ENCODE measurements around the gene ZMAT3.
"Not testable (repeated sequence)": the region's sequence is repeated elsewhere in the genome, so short reads cannot be mapped to it uniquely, and the experiment has no call there.

Gene ZMAT3

GRCh38 chr3:179035232-179035631 is 36.4 kb downstream of the ZMAT3 start:
- TF ChIP-seq CTCF (IDR thresholded peaks at IDR 0.05; ENCODE audit: insufficient read depth, low read depth, low read length, missing control alignments): no peak
- H3K4me3 ChIP-seq (ENCODE audit: low read depth, low read length): no peak overlapping the region
- DNase-seq (ENCODE audit: low read depth): no peak

DNA sequence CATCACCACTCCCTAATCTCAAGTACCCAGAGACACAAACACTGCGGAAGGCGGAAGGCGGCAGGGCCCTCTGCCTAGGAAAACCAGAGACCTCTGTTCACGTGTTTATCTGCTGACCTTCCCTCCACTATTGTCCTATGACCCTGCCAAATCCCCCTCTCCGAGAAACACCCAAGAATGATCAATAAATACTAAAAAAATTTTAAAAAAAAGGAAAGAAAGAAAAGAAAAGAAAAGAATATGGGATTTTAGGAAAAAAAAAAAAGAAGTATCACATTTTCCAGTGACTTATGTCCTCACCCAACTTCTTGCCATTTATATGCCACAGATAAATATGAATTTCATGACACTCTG is 38.3 kb downstream of the ZMAT3 start:
- H3K4me3 ChIP-seq (ENCODE audit: low read depth, low read length); DNase-seq (ENCODE audit: low read depth): not testable (repeated sequence)

DNA sequence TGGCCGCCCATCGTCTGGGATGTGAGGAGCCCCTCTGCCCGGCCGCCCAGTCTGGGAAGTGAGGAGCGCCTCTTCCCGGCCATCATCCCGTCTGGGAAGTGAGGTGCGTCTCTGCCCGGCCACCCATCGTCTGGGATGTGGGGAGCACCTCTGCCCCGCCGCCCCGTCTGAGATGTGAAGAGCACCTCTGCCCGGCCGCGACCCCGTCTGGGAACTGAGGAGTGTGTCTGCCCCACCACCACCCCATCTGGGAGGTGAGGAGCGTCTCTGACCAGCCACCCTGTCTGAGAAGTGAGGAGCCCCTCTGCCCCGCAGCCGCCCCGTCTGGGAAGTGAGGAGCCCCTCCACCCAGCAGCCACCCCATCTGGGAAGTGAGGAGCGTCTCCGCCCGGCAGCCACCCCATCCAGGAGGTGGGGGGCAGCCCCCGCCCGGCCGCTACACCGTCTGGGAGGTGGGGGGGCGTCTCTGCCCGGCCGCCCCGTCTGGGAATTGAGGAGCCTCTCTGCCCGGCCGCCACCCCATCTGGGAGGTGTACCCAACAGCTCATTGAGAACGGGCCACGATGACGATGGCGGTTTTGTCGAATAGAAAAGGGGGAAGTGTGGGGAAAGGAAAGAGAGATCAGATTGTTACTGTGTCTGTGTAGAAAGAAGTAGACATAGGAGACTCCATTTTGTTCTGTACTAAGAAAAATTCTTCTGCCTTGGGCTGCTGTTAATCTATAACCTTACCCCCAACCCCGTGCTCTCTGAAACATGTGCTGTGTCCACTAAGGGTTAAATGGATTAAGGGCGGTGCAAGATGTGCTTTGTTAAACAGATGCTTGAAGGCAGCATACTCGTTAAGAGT is 38.9 kb downstream of the ZMAT3 start:
- H3K4me3 ChIP-seq (ENCODE audit: low read depth, low read length); DNase-seq (ENCODE audit: low read depth): not testable (repeated sequence)

DNA sequence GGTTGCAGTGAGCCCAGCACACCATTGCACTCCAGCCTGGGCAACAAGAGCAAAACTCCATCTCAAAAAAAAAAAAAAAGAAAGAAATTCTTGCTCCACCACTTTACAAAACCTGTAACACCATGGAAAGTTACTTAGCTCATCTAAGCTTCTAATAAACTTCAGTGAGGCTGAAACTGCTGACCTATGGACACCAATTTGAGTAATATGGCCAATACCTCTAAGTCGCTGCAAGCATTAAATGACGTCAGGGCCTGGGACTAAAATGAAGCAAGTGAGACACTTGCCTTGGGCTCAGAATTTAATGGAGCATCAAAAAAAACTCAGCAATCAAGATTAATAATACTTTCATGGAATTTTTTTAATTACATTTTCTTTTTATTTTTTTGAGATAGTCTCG is 42.5 kb downstream of the ZMAT3 start:
- H3K4me3 ChIP-seq (ENCODE audit: low read depth, low read length): no peak overlapping the region
- no peak for DNase-seq (ENCODE audit: low read depth)
- TF ChIP-seq CTCF (IDR thresholded peaks at IDR 0.05; ENCODE audit: insufficient read depth, low read depth, low read length, missing control alignments): no peak

DNA sequence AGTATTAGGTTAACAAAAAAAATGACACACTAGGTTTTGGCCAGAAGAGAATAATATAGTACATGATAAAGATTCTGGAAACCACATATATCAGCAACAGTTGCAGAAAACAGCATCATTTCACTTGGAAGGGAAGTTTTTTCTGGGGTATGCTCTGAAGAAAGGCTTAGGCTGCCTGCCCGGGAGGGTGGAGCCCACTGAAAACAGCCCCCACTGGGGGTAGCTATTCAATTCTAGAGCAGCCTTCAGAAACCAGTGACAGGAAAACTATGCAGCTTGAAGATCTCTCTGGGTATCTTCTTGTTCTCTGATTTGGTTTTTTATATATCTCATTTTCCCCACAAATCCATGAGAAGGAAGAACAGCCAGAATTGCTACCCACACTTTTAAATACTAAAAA is 43.2 kb downstream of the ZMAT3 start:
- no peak for DNase-seq (ENCODE audit: low read depth)
- no peak overlapping the region for H3K4me3 ChIP-seq (ENCODE audit: low read depth, low read length)
- TF ChIP-seq CTCF (IDR thresholded peaks at IDR 0.05; ENCODE audit: insufficient read depth, low read depth, low read length, missing control alignments): no peak

DNA sequence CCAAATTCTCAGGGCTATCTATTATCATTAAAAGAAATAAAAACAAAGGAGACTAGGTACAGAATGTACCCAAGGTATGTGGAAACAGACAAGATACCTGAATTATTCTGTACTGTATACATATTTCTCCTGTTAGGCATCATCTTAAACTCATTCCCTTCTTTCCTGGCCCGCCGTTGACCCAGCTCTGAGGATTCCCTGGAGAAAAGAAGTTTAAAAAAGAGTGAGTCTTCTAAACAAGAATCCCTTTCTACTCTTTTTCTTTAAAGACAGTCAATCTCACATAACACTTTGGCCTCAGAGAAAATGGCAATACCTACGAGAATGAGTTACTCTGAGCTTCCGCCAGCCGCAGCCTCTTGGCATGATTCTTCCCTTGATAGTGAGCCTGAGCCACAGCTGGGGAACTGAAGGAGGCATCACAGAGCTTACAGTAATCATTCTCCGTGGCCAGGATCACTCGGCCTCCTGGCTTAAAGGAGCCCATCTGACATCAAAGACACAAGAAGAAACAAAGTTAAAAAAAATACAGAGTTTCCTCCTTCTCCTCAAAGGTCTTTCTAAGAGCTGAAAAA is 44.2 kb downstream of the ZMAT3 start:
- TF ChIP-seq CTCF (IDR thresholded peaks at IDR 0.05; ENCODE audit: insufficient read depth, low read depth, low read length, missing control alignments): no peak
- DNase-seq (ENCODE audit: low read depth): no peak
- no peak overlapping the region for H3K4me3 ChIP-seq (ENCODE audit: low read depth, low read length)

DNA sequence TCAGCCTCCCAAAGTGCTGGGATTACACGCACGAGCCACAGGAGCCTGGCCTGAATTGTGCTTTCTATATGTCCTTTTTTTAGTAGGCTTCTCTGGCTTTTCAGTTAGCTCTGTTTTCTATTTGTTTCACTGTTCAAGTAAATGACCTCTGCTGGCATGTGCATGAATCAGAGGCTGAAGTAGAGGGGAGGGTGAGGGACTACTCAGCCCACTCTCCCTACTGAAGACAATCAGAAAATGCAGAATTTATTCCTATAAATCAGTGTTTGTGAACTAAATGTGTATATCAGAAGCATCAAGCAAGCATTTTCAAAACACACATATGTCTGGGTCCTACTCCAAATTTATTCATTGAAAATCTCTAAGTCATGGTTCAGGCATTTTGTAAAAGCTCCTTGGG is 45.0 kb downstream of the ZMAT3 start:
- DNase-seq (ENCODE audit: low read depth): no peak
- no peak for TF ChIP-seq CTCF (IDR thresholded peaks at IDR 0.05; ENCODE audit: insufficient read depth, low read depth, low read length, missing control alignments)
- H3K4me3 ChIP-seq (ENCODE audit: low read depth, low read length): no peak overlapping the region

All from GM12865 (cell line).